Ascending aorta (tissue), 2 donors: ENCODE data around the gene SSH2. TPM values are rescaled to one million over a fixed set of nuclear protein-coding genes. Genes with fewer than 3 reads are reported as not detected.
A peak's percentile ranks its signal among the peaks of the same experiment; 100 is the strongest.

Experiments
- DNase-seq, 2 donors: peaks; one replicate each; pipeline ENCODE4 v3.0.0-alpha.2; 2019; ENCODE audit warnings: low spot score in 2 of 2
- H3K27ac ChIP-seq, 2 donors: fragments of 200-600 bp; sonication (generic); one replicate each; pipeline ENCODE4 v1.5.1; 2016 to 2017; ENCODE audit warnings: mild to moderate bottlenecking in 1 of 2
- H3K27me3 ChIP-seq: fragments of 200-600 bp; sonication (generic); one replicate; pipeline ENCODE4 v1.5.1; 2017
- H3K36me3 ChIP-seq, 2 donors: fragments of 200-600 bp; sonication (generic); one replicate each; pipeline ENCODE4 v1.5.1; 2016
- H3K4me1 ChIP-seq, 2 donors: fragments of 200-600 bp; sonication (generic); one replicate each; pipeline ENCODE4 v1.5.1; 2016 to 2017; ENCODE audit warnings: mild to moderate bottlenecking in 1 of 2
- H3K4me3 ChIP-seq, 2 donors: fragments of 200-600 bp; sonication (generic); one replicate each; pipeline ENCODE4 v1.5.1; 2016 to 2017; ENCODE audit warnings: mild to moderate bottlenecking in 1 of 2
- H3K9me3 ChIP-seq, 2 donors: fragments of 200-600 bp; sonication (generic); one replicate each; pipeline ENCODE4 v1.5.1; 2016
- intact Hi-C: fragments of 100-400 bp; cut with DNase I; formaldehyde crosslinking; loops from one replicate; pipeline ENCODE4 v1.15.1; 2023
- total RNA-seq: library from RNA; depleted of rRNA; stranded (reverse); fragments of >200 nt; gene quantifications from one replicate; pipeline ENCODE4 v1.1.0, GENCODE V29; 2016
- TF ChIP-seq, protein P1 (sequence below), 3 experiments: fragments of 200-600 bp in 2 of 3; fragments of 450-650 bp in 1 of 3; sonication (generic) in 2 of 3; IDR thresholded peaks; one replicate each; pipeline ENCODE4 v1.5.1; 2016 to 2019; ENCODE audit warnings: antibody characterized with exemption in 3 of 3, mild to moderate bottlenecking in 1 of 3, moderate library complexity in 1 of 3

Gene SSH2
- total RNA-seq, 1 donor from 2014 or later, result 7.9 TPM

DNA sequence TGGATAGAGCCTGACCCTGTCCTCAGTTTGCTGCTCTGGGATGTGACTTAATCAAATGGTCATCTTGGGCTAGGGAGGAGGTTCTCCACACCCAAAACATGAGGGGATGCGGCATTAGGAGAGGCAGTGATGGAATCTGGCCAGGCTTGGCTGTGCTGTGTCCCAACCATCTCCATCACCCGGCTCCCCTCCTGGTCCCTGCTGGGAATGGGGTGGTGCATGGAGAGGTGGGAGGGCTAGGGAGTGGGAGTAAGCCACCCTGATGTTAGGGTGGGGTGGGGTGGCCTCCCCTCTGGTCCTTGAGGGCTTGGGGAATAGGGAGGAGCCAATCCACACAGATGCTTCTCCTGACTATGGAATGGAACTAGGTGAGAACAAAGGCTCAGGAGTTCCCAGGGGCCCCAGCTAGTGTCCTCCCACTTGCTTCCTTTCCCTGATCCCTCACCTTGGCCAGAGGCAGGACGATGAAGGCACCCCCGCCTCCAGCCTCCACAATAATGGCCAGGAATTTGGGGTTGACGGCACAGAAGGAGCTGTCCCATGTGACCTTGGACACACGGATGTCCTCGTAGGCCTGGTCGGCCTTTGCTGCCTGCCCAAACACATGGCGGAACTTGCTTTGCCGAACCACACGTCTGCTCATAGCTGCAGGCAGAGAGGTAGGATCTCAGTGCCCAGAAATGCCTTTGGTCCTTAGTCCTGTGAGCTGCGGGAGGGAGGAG lies 309.1 kb downstream of the SSH2 start:
- no peaks in the 10 kb centered on the region for H3K27me3 ChIP-seq
- no peak overlapping the region for H3K27ac ChIP-seq
- no peak overlapping the region for H3K4me3 ChIP-seq
- no peak for DNase-seq
- no peaks in the 10 kb centered on the region for H3K9me3 ChIP-seq
- no peaks in the 10 kb centered on the region for H3K36me3 ChIP-seq
- H3K4me1 ChIP-seq, result peaks cover 16 to 21% of the 10 kb centered on the region in 2 donors
- intact Hi-C loops, result no loop called here
- TF ChIP-seq, protein P1, sequence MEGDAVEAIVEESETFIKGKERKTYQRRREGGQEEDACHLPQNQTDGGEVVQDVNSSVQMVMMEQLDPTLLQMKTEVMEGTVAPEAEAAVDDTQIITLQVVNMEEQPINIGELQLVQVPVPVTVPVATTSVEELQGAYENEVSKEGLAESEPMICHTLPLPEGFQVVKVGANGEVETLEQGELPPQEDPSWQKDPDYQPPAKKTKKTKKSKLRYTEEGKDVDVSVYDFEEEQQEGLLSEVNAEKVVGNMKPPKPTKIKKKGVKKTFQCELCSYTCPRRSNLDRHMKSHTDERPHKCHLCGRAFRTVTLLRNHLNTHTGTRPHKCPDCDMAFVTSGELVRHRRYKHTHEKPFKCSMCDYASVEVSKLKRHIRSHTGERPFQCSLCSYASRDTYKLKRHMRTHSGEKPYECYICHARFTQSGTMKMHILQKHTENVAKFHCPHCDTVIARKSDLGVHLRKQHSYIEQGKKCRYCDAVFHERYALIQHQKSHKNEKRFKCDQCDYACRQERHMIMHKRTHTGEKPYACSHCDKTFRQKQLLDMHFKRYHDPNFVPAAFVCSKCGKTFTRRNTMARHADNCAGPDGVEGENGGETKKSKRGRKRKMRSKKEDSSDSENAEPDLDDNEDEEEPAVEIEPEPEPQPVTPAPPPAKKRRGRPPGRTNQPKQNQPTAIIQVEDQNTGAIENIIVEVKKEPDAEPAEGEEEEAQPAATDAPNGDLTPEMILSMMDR (IDR thresholded peaks at IDR 0.05), result no peak

DNA sequence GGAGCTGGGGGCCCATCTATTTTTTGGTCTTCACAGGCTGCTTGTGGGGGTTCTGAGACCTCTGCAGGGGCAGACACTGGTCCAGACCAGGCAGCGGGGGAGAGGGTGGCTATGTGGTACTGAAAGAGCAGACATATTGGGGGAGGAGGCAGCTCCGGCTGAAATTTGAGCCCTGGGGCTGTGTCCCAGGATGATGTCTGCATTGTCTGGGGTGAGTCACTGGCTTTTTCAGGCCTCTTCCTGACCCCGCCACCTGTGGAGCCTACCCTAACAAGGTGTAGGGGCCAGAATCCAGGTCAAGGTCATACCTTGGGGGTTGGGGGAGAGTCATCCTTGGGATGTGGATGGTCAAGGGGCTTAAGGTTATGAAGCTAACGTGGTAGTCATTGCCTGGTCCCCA lies 309.8 kb downstream of the SSH2 start:
- Histone ChIP-seq H3K27me3 (no peaks in the 10 kb centered on the region), H3K4me3 (no peak overlapping the region), H3K9me3 (no peaks in the 10 kb centered on the region), H3K27ac (no peak overlapping the region), H3K4me1 (peaks cover 18 to 27% of the 10 kb centered on the region in 2 donors), H3K36me3 (no peaks in the 10 kb centered on the region)
- TF ChIP-seq, protein P1 (IDR thresholded peaks at IDR 0.05), result no peak
- intact Hi-C loops, result no loop called here
- DNase-seq, result no peak

DNA sequence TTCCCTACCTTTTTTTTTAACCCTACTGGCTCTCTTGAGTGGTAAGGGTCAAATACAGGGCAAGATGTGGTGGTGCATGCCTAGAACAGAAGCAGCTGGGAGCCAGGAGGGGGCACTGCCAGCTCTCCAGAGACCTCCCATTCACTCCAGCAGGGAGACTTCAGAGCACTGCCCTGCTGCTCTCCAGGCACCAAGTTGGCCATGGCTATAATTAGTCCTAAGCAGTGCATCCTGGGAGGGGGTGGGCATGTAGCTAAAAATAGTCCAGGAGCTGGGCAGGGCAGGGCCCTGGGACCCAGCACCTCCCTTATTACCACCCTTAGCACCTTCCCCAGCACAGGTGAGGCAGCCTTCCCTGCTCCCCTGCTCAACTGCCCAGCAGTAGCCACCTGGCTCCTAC lies 310.8 kb downstream of the SSH2 start:
- DNase-seq, result no peak
- Histone ChIP-seq H3K27me3 (no peaks in the 10 kb centered on the region), H3K9me3 (no peaks in the 10 kb centered on the region), H3K27ac (no peak overlapping the region), H3K4me3 (no peak overlapping the region), H3K4me1 (peaks cover 18 to 29% of the 10 kb centered on the region in 2 donors), H3K36me3 (no peaks in the 10 kb centered on the region)
- TF ChIP-seq, protein P1 (IDR thresholded peaks at IDR 0.05), result peak in 2 of 3 experiments; percentile 17 to 20
- intact Hi-C loops, result loop anchor here (2.0 kb wide), 1 partner anchor 160 kb away; no protein-coding TSS in a partner anchor

DNA sequence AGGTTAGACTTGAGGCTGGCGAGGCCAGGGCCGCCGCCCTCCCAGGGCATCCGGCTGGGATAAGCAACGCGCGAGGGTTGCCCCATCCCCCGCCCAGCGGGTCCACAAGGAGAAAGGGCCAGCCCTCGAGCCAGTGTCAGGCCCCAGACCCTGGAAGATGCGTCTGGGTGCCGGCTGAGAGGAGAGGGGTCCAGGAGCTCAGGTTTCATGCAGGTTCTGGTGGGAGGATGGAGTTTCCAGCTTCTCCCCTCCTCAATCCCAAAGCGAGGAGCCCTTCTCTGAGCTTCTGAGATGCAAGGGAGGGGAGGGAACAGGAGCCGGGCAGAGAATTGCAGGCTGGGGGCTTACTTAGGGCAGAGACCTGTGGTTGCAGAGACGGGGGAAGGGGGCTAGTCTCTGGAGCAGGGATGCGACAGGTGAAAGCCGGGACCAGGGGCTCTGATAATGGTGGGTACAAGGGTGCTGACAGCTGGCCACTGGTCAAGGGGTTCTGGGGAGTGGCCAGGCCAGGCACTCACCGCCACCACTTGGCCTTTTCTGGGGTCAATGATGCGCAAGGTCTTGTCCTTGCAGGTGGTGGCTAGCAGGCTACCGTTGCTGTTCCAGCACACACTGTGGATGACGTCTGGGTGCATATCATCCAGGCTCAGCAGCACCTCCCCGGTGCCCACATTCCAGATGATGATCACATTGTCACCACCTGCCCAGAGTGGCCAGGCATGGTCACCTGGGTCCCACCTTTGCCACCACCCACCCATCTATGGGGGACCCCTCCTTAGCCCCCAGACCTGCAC lies 311.6 kb downstream of the SSH2 start:
- Histone ChIP-seq H3K36me3 (no peaks in the 10 kb centered on the region), H3K27me3 (no peaks in the 10 kb centered on the region), H3K4me3 (peak overlapping the region in 1 of 2 donors; percentile 62), H3K27ac (no peak overlapping the region), H3K9me3 (no peaks in the 10 kb centered on the region), H3K4me1 (peaks cover 20 to 35% of the 10 kb centered on the region in 2 donors)
- DNase-seq, result no peak
- TF ChIP-seq, protein P1 (IDR thresholded peaks at IDR 0.05), result no peak
- intact Hi-C loops, result loop anchor here (2.0 kb wide), 1 partner anchor 160 kb away; no protein-coding TSS in a partner anchor

DNA sequence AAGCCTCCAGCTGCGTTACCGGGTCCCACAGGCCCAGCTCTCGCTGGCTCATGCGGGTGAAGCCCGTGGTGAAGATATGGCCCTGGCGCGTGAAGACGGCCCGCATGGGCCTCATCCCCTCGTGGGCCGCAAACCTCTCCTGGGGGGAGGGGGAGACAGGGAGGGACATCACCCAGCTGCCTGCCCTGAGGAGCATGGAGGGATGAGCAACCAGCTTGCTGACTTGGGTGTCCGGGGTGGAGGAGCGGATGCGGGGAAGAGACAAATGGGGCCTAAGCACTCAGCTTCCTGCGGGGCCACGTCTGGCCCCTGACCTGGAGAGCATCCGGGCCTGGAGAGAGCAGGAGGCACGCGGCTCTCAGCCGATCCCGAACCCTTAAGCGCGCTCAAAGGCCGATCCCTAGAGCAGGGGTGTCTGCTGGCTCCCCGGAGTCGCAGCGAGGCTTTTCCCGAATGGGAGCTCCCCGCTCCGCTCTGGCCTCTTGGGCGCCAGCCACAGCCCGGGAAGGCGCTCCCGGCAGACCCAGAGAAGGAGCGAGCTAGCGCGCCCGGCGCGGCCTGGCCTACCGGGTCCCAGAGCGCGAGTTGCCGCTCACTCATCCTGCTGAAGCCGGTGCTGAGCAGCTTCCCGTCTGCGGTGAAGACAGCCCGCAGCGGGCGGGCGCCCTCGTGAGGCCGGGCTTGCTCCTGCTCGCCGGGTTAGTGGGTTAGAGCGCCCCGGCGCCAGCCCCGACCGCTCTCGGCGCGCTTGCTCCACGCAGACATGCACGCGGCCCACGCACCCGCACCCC lies 312.4 kb downstream of the SSH2 start:
- peak; percentile 46 to 85 for DNase-seq
- H3K27ac ChIP-seq, result no peak overlapping the region
- H3K9me3 ChIP-seq, result no peaks in the 10 kb centered on the region
- peak overlapping the region; percentile 27 to 62 for H3K4me3 ChIP-seq
- peaks cover 20 to 38% of the 10 kb centered on the region in 2 donors for H3K4me1 ChIP-seq
- TF ChIP-seq, protein P1 (IDR thresholded peaks at IDR 0.05), result peak; percentile 48 to 66 (median 58)
- H3K27me3 ChIP-seq, result no peaks in the 10 kb centered on the region
- H3K36me3 ChIP-seq, result no peaks in the 10 kb centered on the region
- intact Hi-C loops, result loop anchor here (1.0 to 2.0 kb wide), 2 partner anchors 37 to 161 kb away; no protein-coding TSS in a partner anchor
